ENCODE results near the gene CDX2. TPM values are rescaled to one million over a fixed set of nuclear protein-coding genes. Genes with fewer than 3 reads are reported as not detected.

The CDX2 gene
- total and polyA plus RNA-seq, 9 of the 15 experiments (the other 6 are each of a cell fraction or from before 2014, with no cell fraction given) = 0.04 TPM; not detected in 8

- TF ChIP-seq ZNF395 (CRISPR knock-in tag; IDR thresholded peaks at IDR 0.05) (no peak), ZNF318 (IDR thresholded peaks at IDR 0.05; ENCODE audit: borderline replicate concordance in 1 of 2, low read depth in 1 of 2) (no peak), NEUROD1 (IDR thresholded peaks at IDR 0.05; ENCODE audit: borderline replicate concordance, low read depth, low read length, partially characterized antibody) (no peak), PREB (CRISPR knock-in tag; IDR thresholded peaks at IDR 0.05) (no peak), CAMTA2 (CRISPR knock-in tag; conservative IDR thresholded peaks at IDR 0.05) (no peak), KLF1 (tag; IDR thresholded peaks at IDR 0.05) (no peak), ZBED1 (IDR thresholded peaks at IDR 0.05) (no peak), SMARCA5 (IDR thresholded peaks at IDR 0.05) (no peak), BRF1 (IDR thresholded peaks at IDR 0.05; ENCODE audit: borderline replicate concordance, extremely low read depth, insufficient read length) (no peak), HMG20B (CRISPR knock-in tag; IDR thresholded peaks at IDR 0.05) (no peak), MAX (CRISPR knock-in tag; IDR thresholded peaks at IDR 0.05) (no peak), BMI1 (IDR thresholded peaks at IDR 0.05; ENCODE audit: low read length) (no peak), KLF6 (CRISPR knock-in tag; IDR thresholded peaks at IDR 0.05; ENCODE audit: borderline replicate concordance) (no peak)
Observed at GRCh38 chr13:27972478-27972820, 3.3 kb upstream of the CDX2 start (continued).

All from K562 (cell line).